CD4-positive, alpha-beta T cell treated with Interleukin-15 for 1 hour (primary cell): ENCODE results near the gene CAMP.
"Not testable (repeated sequence)": the region's sequence is repeated elsewhere in the genome, so short reads cannot be mapped to it uniquely, and the experiment has no call there.

Source experiments
- DNase-seq: peaks from one replicate; pipeline ENCODE4 v3.0.0-alpha.2; 2020

Gene CAMP

DNA sequence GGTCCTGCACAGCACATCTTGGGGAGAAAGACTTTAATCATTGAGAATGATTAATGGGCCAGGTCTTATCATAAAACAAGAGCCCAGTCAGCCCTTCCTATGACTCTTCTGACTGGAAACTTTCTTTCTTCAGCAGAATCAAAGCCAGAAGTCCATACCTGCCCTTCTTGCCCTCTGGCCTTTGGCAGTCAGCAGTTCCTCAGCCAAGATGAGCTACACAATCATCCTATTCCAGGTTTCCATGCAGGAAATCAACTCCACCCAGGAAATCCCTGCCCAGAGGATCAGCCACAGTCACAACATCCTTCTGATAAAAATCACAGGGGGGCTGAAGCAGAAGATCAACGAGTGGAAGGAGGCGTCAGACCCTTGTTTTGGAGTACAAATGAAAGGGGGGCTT lies 44.5 kb downstream of the CAMP start:
- DNase-seq: no peak

GRCh38 chr3:48268381-48268935 lies 45.2 kb downstream of the CAMP start:
- peak; percentile 73 for DNase-seq

DNA sequence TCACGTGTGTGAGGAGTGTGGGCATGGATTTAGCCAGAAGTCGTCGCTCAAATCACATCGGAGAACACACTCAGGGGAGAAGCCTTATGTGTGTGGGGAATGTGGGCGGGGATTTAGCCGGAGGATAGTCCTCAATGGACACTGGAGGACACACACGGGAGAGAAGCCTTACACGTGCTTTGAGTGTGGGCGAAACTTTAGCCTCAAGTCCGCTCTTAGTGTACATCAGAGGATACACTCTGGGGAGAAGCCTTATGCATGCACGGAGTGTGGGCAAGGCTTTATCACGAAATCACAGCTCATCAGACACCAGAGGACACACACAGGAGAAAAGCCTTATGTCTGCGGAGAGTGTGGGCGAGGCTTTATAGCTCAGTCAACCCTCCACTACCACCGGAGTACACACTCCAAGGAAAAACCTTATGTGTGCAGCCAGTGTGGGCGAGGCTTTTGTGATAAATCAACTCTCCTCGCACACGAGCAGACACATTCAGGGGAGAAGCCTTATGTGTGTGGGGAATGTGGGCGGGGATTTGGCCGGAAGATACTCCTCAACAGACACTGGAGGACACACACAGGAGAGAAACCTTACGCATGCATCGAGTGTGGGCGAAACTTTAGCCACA lies 45.8 kb downstream of the CAMP start:
- no peak for DNase-seq

DNA sequence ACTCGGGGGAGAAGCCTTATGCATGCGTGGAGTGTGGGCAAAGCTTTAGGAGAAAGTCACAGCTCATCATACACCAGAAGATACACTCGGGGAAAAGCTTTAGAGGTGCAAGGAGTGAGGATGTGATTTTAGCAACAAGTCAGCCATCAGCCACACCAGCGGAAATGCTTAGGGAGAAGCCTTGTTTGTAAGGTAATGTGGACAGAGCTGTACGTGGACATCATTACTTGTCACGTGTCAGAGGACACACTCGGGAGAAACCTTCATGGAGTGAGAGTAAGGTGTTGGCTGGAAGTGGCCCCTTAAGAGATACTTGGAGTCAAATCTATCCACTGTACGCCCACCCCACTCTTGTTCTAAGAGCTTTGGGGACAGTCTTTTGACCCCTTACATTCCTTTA lies 46.3 kb downstream of the CAMP start:
- no peak for DNase-seq

DNA sequence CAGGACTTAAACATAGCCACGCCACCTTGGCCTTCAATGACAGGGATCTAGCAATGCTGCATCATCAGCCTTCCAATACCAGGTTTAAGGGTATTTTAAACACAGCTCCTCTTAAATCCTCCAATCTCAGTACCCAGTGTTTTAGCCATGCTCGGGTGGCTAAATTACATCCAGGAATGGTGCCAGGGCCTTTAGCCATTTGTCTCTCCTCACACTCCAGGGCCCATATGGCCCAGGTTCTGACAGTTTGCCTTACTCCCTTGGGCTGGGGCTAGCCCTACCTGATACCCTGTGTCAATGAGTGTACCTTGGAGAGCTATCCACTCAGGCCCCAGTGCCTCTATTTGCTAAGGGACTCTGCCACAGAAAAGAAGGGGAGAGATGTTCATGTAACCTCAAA lies 47.0 kb downstream of the CAMP start:
- no peak for DNase-seq

GRCh38 chr3:48271223-48271622 lies 47.9 kb downstream of the CAMP start:
- not testable (repeated sequence) for DNase-seq

GRCh38 chr3:48271763-48272498 lies 48.6 kb downstream of the CAMP start:
- no peak for DNase-seq

DNA sequence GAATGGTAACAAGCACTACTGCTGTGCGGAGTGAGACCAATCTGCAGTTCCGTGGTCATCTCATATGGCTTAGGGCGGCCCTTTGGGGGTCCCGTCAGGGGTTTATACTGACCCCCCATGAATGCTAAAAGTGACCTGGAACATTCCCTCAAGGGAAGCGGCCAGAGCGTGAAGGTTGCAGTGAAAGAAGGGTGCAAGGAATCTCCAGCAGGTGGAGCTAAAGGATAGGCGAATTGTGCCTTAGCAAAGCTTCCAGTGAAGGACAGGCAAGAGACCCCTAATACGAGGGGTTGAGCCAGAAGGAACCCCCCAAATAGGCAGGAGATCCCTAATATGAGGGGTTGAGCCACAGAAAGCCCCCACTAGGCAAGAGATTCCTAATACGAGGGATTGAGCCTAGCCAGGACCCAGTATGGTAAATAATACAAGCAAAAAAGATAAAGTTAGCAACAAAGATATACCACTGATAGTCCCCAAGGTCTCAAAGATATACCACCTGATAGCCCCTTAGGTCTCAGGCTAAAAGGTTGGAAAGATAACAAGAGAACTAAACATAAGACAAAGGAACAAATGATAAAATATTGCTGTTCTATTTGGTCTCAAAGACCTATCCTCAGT lies 50.4 kb downstream of the CAMP start:
- DNase-seq: peak; percentile 44

GRCh38 chr3:48274452-48274851 lies 51.2 kb downstream of the CAMP start:
- no peak for DNase-seq
